ENCODE data around the gene B9D2. TPM values are rescaled to one million over a fixed set of nuclear protein-coding genes. Genes with fewer than 3 reads are reported as not detected.

B9D2 gene
- total RNA-seq, 1 experiment from 2014 or later, result 4.4 TPM

DNA sequence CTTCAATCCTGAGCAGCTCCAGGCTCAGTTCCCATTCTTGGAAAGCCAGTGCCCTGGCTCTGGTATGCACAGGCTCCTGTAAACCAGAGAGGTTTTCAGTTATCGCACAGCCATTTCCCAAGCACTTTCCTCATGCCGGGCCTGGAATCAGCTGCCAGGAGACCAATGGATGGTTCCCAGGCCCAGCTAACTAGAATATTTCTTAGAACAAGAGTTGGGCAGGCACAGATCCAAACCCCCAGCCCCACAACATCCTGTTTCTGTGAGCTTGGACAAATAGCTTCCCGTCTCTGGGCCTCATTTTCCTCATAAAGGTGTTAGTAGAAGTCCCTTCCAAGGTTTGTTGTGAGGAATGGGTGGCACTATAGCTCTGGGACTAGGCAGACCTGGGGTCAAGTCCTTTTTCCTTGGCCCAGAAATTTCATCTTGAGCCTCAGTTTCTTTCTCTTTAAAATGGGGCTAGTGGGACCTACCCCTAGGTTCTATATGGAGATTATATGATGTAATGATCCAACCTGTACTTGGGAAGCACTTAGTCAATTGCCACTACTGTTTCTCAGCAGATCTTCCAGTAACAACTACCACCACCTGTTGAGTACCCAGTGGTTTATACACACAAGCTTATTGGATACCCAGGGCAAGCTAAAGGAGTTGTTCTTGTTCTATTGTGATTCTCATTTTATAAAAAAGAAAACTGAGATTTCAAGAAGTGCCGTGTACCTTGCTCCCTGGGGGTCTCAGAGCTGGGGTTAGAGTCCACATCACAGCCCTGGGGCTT, 59.1 kb downstream of the B9D2 start:
- no peaks in the 10 kb centered on the region for H3K9me3 ChIP-seq (ENCODE audit: low read length)
- POLR2A ChIA-PET (ENCODE audit: unreplicated experiment), result no interaction called here

More for the DNA sequence above, 59.1 kb downstream of the B9D2 start:
- Histone ChIP-seq H2AFZ (ENCODE audit: low read length) (no peak overlapping the region), H3K4me1 (ENCODE audit: insufficient read depth, low read length) (peaks cover 5% of the 10 kb centered on the region; the same call in 1 of the 2 replicates), H3K27ac (ENCODE audit: low read length) (no peak overlapping the region), H3K4me2 (ENCODE audit: low read length) (no peak overlapping the region), H4K20me1 (ENCODE audit: low read length) (no peaks in the 10 kb centered on the region), H3K79me2 (ENCODE audit: low read length) (no peaks in the 10 kb centered on the region), H3K9ac (ENCODE audit: low read length) (no peak overlapping the region), H3K27me3 (ENCODE audit: low read length) (no peaks in the 10 kb centered on the region), H3K4me3 (ENCODE audit: low read length) (no peak overlapping the region), H3F3A (ENCODE audit: low read length, unreplicated experiment) (no peaks in the 10 kb centered on the region), H3K9me2 (replicated peaks; ENCODE audit: low read length) (no peaks in the 10 kb centered on the region), H3K36me3 (ENCODE audit: low read depth, low read length) (peaks cover 46% of the 10 kb centered on the region)
- no TSS peak for BruUV-seq (replicated peaks)
- ATAC-seq (no peak), DNase-seq (no peak)
- TF ChIP-seq, protein P1, sequence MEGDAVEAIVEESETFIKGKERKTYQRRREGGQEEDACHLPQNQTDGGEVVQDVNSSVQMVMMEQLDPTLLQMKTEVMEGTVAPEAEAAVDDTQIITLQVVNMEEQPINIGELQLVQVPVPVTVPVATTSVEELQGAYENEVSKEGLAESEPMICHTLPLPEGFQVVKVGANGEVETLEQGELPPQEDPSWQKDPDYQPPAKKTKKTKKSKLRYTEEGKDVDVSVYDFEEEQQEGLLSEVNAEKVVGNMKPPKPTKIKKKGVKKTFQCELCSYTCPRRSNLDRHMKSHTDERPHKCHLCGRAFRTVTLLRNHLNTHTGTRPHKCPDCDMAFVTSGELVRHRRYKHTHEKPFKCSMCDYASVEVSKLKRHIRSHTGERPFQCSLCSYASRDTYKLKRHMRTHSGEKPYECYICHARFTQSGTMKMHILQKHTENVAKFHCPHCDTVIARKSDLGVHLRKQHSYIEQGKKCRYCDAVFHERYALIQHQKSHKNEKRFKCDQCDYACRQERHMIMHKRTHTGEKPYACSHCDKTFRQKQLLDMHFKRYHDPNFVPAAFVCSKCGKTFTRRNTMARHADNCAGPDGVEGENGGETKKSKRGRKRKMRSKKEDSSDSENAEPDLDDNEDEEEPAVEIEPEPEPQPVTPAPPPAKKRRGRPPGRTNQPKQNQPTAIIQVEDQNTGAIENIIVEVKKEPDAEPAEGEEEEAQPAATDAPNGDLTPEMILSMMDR (conservative IDR thresholded peaks at IDR 0.05; ENCODE audit: low read depth, low read length), result no peak
- TF ChIP-seq EZH2 (IDR thresholded peaks at IDR 0.05; ENCODE audit: low read length, unreplicated experiment) (no peak), EZH2phosphoT487 (IDR thresholded peaks at IDR 0.05; ENCODE audit: borderline replicate concordance, low read length) (no peak)
- CTCF ChIA-PET, result no interaction called here
- intact Hi-C loops (cut with micrococcal nuclease), result no loop called here

Other genes with a start within 250 kb of the B9D2 start
- not detected in 2 replicates for gene CYP2F1, start 249.7 kb downstream of the B9D2 start, total RNA-seq (2014; rRNA removed)
- gene CYP2S1, start 170.9 kb downstream of the B9D2 start, total RNA-seq (2014; rRNA removed), result 8.6 and 10.3 TPM in 2 replicates
- 172 and 202 TPM in 2 replicates for gene AXL, start 144.9 kb downstream of the B9D2 start, total RNA-seq (2014; rRNA removed)
- 158 and 198 TPM in 2 replicates for gene HNRNPUL1, start 99.8 kb downstream of the B9D2 start, total RNA-seq (2014; rRNA removed)
- gene CCDC97, start 54.0 kb downstream of the B9D2 start, total RNA-seq (2014; rRNA removed), result 18.3 and 18.4 TPM in 2 replicates
- 16.4 and 23.4 TPM in 2 replicates for gene TGFB1, start 10.2 kb downstream of the B9D2 start, total RNA-seq (2014; rRNA removed)
- gene TMEM91, start 12.4 kb upstream of the B9D2 start, total RNA-seq (2014; rRNA removed), result 2.4 and 3.6 TPM in 2 replicates
- gene EXOSC5, start 33.2 kb upstream of the B9D2 start, total RNA-seq (2014; rRNA removed), result 40.8 and 41.5 TPM in 2 replicates
- 49.2 and 53.1 TPM in 2 replicates for gene BCKDHA, start 33.7 kb upstream of the B9D2 start, total RNA-seq (2014; rRNA removed)
- 2.3 TPM in 1 of 2 replicates, not detected in the other for gene B3GNT8, start 63.2 kb upstream of the B9D2 start, total RNA-seq (2014; rRNA removed)
- gene DMAC2, start 75.8 kb upstream of the B9D2 start, total RNA-seq (2014; rRNA removed), result 36.8 and 44.6 TPM in 2 replicates
- gene ERICH4, start 79.0 kb upstream of the B9D2 start, total RNA-seq (2014; rRNA removed), result not detected in 2 replicates
- not detected in 2 replicates for gene CEACAM21, start 212.0 kb upstream of the B9D2 start, total RNA-seq (2014; rRNA removed)

Measured in PC-3 (cell line).